GM21381 (cell line): ENCODE data around the gene DHX38.

Source experiments
- ATAC-seq: cut with Tn5 transposase; IDR thresholded peaks from one replicate; pipeline ENCODE4 v1.9.1; 2021; ENCODE audit warnings: mild to moderate bottlenecking, moderate library complexity; ENCODE audit not compliant: unreplicated experiment

The DHX38 gene

GRCh38 chr16:72162105-72162692 is 68.6 kb downstream of the DHX38 start:
- ATAC-seq, result no peak
